Renal pelvis (tissue), 4 donors: ENCODE data around the gene COL9A2. TPM values are rescaled to one million over a fixed set of nuclear protein-coding genes. Genes with fewer than 3 reads are reported as not detected.

Experiments used
- DNase-seq: peaks from one replicate; pipeline ENCODE4 v3.0.0-alpha.2; 2013
- polyA plus RNA-seq, 3 donors: library from polyadenylated mRNA; unstranded; fragments of 120-200 nt; gene quantifications; one replicate each; pipeline ENCODE4 v1.2.1, GENCODE V29; 2013; ENCODE audit not compliant: insufficient read length in 3 of 3

COL9A2 gene
- polyA plus RNA-seq, 3 donors: 19.4 to 32.6 (median 31.3) TPM

GRCh38 chr1:40305451-40305850, 11.6 kb downstream of the COL9A2 start:
- DNase-seq: no peak

- DNase-seq: no peak
Observed at GRCh38 chr1:40303790-40304189, 13.3 kb downstream of the COL9A2 start.

DNA sequence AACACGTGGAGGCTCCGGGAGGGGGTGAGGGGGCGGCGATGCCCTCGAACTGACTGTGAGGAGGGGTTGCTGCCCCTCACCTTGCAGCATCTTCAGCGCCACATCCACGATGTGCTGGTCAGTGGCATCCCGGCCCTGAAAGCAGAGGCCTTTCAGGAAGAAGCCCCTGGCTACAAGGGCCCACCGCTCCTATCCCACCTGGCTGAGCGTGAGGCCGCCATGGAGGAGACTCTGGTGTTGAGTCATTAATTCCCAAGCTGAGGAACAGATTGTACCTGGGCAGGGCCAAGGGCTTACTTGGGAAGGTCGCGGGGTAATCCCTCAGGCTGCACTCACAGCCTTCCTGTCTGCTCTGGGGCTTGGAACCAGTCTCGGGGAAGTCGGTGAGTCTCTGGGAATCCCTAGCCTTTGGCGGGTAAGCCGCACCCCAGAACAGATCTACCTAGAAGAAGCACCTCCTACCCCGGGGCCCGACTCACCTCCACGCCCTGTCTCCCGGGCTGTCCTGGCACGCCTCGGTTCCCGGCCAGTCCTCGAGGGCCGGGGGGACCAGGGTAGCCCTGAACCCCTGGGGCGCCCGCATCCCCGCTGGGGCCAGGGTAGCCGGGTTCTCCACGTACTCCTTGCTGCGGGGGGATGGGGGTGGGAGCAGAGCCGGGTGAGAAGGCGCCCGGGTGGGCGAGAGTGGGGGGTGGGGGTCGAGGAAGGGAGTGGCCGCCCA, 13.9 kb downstream of the COL9A2 start:
- DNase-seq: no peak

- no peak for DNase-seq
Observed at GRCh38 chr1:40302475-40302874, 14.6 kb downstream of the COL9A2 start.

DNA sequence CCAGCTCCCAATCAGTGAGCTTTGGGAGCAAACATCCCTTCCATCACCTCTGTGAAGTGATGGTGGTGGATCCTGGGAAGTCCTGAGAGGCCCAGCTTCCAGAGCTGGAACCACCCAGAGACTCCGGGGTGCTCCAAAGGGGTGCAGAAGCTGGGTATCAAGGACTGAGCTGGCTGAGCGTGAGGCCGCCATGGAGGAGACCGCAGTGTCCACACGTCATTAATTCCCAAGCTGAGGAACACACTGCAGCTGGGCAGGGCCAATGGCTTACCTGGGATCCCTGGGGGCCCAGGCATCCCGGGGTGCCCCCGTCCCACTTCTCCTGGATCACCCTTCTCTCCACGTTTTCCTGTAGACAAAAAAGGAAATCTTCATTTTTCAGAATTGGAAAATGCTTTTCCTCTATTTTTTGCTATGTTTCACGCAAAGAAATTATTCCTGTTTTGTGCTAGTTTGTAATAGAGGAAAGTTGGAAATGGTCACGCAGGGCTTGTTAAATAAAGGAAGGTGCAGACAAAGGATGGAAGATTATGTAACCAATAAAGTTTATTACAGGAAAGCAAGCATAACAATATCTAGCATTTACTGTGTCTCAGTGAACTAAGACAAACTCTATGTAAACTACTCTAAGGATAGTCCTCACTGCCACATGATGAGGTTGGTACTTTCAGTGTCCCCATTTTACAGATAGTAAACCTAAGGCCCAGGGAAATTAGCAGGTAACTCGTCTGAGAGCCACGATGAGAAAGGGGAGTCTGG, 15.4 kb downstream of the COL9A2 start:
- no peak for DNase-seq

DNA sequence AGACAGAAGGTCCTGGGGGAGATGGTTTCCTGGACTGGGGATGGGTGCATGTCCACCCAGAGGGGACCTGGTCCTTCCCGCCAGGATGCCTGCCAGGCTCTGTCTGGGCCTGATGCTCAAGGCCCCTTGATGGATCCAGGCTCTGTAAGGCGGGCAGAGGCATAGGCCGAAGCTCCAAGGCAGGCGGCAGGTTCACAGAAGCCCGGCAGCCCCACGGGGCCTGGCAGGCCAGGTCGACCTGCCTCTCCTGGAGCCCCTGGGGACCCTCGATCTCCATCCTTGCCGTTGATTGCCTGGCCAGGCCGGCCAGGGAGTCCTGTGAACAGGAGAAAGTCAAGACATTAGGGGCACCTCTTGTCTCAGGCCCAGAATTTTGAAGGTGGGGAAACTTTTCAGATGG, 16.0 kb downstream of the COL9A2 start:
- no peak for DNase-seq

DNA sequence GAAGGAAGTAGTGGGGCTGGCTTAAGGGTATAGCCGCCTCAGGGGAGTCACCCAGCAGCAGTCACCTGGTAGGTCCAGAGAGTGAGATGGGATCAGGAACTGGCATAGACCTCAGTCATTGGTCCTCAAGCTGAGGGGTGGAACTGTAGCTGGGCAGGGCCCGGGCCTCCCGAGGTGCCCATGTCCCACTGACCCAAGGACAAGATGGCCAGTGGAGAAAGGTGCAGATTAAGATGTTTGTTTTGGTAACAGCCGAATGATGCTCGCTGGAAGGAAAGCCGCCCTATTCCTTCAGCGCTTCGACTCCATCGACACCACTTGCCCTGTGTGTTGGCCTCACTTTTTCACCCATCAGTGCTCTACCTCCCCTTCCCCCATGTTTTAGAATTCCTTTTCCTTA, 16.4 kb downstream of the COL9A2 start:
- no peak for DNase-seq

DNA sequence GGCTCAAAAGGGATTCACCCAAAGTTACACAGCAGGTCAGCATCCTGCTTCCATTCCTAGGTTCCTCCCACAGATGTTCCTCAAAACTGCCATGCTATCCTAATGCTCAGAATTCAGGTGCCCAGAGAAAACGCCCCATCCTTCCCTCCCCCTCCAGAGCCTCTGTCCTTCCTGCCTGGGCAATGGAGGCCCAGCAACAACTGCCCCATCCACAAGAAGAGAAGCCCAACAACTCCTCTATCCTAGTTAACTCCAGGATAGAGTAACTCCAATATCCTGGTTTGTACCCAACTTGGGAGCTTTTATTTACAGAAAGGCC, 16.9 kb downstream of the COL9A2 start:
- DNase-seq: no peak

- no peak for DNase-seq
Observed at GRCh38 chr1:40299366-40300248, 17.5 kb downstream of the COL9A2 start.

DNA sequence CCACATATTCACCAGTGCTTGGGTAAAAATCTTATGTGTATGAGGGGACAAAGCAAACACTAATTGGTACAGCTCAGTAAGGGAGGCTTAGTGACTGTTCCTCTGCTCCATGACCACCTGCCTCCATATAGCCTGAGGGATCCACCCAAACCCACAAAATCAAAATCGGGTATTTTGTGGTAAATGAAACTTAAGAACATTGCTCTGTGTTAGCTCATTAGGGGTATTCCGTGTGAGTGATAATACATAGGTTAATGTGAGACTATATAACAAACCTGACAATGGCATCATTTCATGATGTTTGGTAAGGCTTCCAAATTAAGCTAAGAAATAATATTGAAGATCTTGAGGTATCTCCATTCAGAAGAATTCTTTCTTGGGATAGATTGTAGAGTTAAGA, 25.8 kb downstream of the COL9A2 start:
- DNase-seq: no peak

DNA sequence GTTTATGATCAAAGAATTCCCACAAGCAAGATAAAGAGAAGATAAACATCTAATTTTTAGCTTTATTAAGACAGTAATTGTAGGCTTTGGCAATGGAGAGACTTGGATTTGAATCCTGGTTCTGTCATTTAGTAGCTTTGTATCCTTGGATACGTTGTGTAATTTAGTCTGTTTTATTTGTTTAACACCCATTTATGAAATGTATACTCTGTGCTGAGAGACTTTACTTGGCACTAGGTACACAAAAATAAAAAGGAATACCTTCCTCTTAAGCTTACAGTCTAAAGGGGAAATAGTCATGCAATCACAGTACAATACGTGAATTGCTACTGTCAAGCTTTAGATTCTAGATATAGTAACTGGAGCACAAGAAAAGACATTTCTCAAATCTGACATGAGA, 35.2 kb downstream of the COL9A2 start:
- DNase-seq: no peak

- no peak for DNase-seq
Observed at GRCh38 chr1:40276122-40276521, 41.0 kb downstream of the COL9A2 start.

DNA sequence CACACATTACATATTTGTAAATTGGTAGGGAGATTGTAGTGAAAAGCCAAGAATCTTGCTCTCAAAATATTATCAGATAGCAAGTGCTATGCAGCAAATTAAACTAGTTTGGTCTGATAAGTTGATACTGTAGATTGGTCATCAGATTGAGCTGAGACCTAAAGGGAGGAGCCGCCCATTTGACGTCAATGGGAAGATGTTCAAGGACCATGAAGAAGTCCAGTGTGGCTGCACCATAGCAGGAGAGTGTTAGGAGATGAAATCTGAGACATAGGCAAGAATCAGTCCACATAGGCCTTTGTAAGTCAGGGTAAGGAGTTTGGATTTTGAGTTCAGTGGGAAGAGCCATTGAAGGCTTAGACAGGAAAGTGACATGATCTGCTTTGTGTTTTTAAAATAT, 42.8 kb downstream of the COL9A2 start:
- DNase-seq: no peak

DNA sequence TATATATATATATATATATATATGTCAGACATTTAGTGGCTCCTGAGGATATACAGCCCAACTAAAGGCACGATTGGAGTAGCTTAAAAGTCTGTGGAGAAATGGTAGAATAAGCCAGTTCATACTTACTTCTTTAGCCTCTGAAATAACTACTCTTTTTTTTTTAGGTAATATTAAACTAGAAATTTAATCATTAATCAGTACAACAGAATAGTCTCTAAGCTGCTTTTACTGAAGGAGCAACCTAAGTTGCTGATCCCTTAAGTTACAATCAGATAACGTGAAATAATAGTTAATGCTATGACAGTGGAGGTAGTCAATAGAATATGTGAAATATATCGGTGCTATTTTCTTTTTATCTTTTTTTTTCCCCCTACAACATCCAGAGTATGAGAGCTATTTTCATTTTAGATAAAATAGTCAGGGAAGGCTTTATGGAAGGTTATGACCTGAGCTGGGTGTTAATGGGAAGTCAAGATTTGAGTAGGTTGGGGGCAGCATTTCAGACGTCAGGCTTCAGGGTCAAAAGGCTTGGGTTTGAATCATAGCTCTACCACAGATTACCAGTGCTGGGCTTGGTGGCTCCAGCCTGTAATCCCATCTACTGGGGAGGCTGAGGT, 43.4 kb downstream of the COL9A2 start:
- no peak for DNase-seq

DNA sequence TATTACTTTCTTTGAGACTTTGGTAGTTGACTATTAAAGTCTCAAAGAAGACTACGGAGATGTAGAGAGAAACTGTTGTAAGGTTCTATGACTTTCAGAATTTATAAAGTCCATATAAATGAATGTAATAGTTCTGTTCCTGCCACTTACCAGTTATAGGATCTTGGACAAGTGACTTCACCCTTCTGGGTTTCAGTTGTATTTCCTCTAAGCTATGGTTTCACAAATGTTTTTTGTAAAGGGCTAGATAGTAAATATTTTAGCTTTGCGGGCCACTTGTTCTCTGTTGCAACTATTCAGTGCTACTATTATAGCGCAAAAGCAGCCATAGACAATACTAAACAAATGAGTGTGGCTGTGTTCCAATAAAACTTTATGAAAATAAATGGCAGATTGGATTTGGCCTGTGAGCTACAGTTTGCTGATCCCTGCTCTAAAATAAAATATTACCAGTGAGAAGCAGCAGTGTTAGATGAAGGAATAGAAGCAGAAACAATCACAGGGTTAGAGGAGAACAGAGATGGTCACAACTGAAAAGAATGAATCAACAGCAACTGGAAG, 44.4 kb downstream of the COL9A2 start:
- no peak for DNase-seq

- no peak for DNase-seq
Observed at GRCh38 chr1:40270152-40270834, 46.8 kb downstream of the COL9A2 start.

GRCh38 chr1:40268211-40268610, 48.9 kb downstream of the COL9A2 start:
- DNase-seq: no peak

DNA sequence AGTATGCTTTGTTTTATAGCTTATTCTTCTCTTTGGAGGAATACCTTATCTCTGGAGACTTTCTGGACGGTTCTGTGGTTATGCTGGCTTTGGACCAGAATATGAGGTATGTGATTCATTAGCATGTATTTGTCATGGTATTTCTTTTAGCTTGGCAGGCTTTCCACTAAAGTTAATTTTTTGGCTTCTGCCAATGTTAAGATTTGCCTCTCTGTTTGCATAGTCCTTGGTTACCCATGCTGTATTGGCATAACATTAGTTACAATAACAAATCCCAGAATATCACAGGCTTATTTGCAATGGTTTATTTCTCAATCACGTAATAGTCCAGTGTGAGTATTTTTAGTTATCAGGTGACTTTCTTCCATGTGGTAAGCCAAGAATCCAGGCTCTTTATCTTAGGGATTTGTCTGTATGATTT, 49.3 kb downstream of the COL9A2 start:
- DNase-seq: no peak

GRCh38 chr1:40266786-40267535, 50.1 kb downstream of the COL9A2 start:
- DNase-seq: no peak

GRCh38 chr1:40265919-40266318, 51.2 kb downstream of the COL9A2 start:
- no peak for DNase-seq

GRCh38 chr1:40265298-40265697, 51.8 kb downstream of the COL9A2 start:
- no peak for DNase-seq
